HS-5 (cell line): ENCODE measurements around the gene TAF12.
"Not testable (repeated sequence)": the region's sequence is repeated elsewhere in the genome, so short reads cannot be mapped to it uniquely, and the experiment has no call there.

Experiments
- DNase-seq: peaks from one replicate; pipeline ENCODE4 v3.0.0-alpha.2; 2012; ENCODE audit warnings: low read depth

The TAF12 gene

GRCh38 chr1:28642847-28643635, at the start of gene TAF12:
Gene TAF12 (minus strand): TSS chr1:28643067. CDS start chr1:28622081, 20,986 bp downstream.
- peak; percentile 83 for DNase-seq

GRCh38 chr1:28691627-28692026, 48.8 kb upstream of the TAF12 start:
- not testable (repeated sequence) for DNase-seq

- no peak for DNase-seq
Observed at GRCh38 chr1:28684937-28685336, 42.1 kb upstream of the TAF12 start.

GRCh38 chr1:28682840-28683239, 40.0 kb upstream of the TAF12 start:
- DNase-seq = no peak

GRCh38 chr1:28680151-28680550, 37.3 kb upstream of the TAF12 start:
- no peak for DNase-seq

- no peak for DNase-seq
Observed at GRCh38 chr1:28675924-28676257, 33.0 kb upstream of the TAF12 start.

- DNase-seq = not testable (repeated sequence)
Observed at GRCh38 chr1:28672971-28673370, 30.1 kb upstream of the TAF12 start.

- DNase-seq = no peak
Observed at GRCh38 chr1:28671254-28671780, 28.4 kb upstream of the TAF12 start.

GRCh38 chr1:28668956-28669723, 26.3 kb upstream of the TAF12 start:
- no peak for DNase-seq

GRCh38 chr1:28668191-28668955, 25.5 kb upstream of the TAF12 start, which contains the start of gene GMEB1:
Gene GMEB1 (plus strand): TSS chr1:28668784. CDS start chr1:28683613, 14,829 bp downstream.
- DNase-seq = no peak

GRCh38 chr1:28666806-28667205, 23.9 kb upstream of the TAF12 start:
- no peak for DNase-seq

GRCh38 chr1:28663871-28664470, 21.1 kb upstream of the TAF12 start:
- no peak for DNase-seq

GRCh38 chr1:28656335-28656734, 13.5 kb upstream of the TAF12 start:
- no peak for DNase-seq

GRCh38 chr1:28655448-28656311, 12.8 kb upstream of the TAF12 start:
- DNase-seq = not testable (repeated sequence)

- DNase-seq = not testable (repeated sequence)
Observed at GRCh38 chr1:28653870-28654269, 11.0 kb upstream of the TAF12 start.

- not testable (repeated sequence) for DNase-seq
Observed at GRCh38 chr1:28653063-28653462, 10.2 kb upstream of the TAF12 start.

- DNase-seq = peak; percentile 98
Observed at GRCh38 chr1:28648474-28649198, 5.8 kb upstream of the TAF12 start, which contains the start of gene RNU11. Gene RNU11 (plus strand): TSS chr1:28648600.

GRCh38 chr1:28648008-28648473, 5.2 kb upstream of the TAF12 start:
- DNase-seq = no peak

GRCh38 chr1:28646040-28646439, 3.2 kb upstream of the TAF12 start:
- no peak for DNase-seq

- not testable (repeated sequence) for DNase-seq
Observed at GRCh38 chr1:28645406-28645805, 2.5 kb upstream of the TAF12 start.
